ENCODE measurements around the gene PLXNB3.
"Not testable (repeated sequence)": the region's sequence is repeated elsewhere in the genome, so short reads cannot be mapped to it uniquely, and the experiment has no call there.

The PLXNB3 gene

GRCh38 chrX:153813161-153813560 is 49.1 kb downstream of the PLXNB3 start:
- DNase-seq: no peak

GRCh38 chrX:153814591-153815315 is 50.7 kb downstream of the PLXNB3 start:
- DNase-seq: no peak

GRCh38 chrX:153816831-153817690 is 53.0 kb downstream of the PLXNB3 start:
- DNase-seq: no peak

- not testable (repeated sequence) for DNase-seq
These were observed 54.0 kb downstream of the PLXNB3 start for GRCh38 chrX:153818064-153818463.

GRCh38 chrX:153818571-153819383 is 54.7 kb downstream of the PLXNB3 start:
- DNase-seq: peak in 6 of 51 donors; percentile 8 to 46 (median 42)

GRCh38 chrX:153819384-153820040 is 55.5 kb downstream of the PLXNB3 start:
- no peak for DNase-seq

- no peak for DNase-seq
These were observed 56.6 kb downstream of the PLXNB3 start for GRCh38 chrX:153820601-153821000.

GRCh38 chrX:153821066-153821465 is 57.0 kb downstream of the PLXNB3 start:
- DNase-seq: no peak

GRCh38 chrX:153824348-153824747 is 60.3 kb downstream of the PLXNB3 start:
- no peak for DNase-seq

- DNase-seq: no peak
These were observed 61.0 kb downstream of the PLXNB3 start for GRCh38 chrX:153825042-153825441.
